ENCODE measurements around the gene PPAN. TPM values are rescaled to one million over a fixed set of nuclear protein-coding genes. Genes with fewer than 3 reads are reported as not detected.

PPAN gene
- total RNA-seq, 1 experiment from 2014 or later: 101 TPM

DNA sequence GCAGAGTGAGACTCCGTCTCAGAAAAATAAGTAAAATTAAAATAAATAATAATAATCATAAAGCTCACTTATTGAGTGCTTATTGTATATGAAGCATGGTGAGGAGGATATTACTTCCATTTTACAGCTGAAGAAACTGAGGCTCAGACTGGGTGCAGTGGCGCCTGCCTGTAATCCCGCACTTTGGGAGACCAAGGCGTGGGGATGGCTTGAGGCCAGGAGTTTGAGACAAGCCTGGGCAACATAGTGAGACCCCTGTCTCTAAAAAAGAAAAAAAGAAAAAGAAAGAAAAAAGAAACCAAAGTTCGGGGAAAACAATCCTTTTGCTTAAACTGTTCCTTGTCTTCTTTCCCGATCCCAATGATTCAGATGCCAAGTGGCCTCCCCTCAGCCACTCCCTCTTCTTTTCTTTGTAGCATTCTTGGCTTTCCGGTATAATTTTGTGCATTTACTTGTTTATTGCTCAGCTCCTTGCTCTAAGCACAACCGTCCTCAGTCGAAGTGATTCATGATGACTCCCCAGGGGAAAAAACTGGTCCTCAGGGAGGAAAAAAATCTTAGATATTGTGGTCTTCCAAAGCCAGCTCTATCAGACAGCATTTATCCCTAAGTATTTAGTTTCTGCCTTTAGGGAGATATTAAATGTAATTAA is 14.5 kb downstream of the PPAN start:
- ATAC-seq (no peak), DNase-seq (ENCODE audit: low read depth, low spot score) (no peak)
- Histone ChIP-seq H3K9ac (ENCODE audit: low read length) (no peak overlapping the region), H3K27me3 (ENCODE audit: insufficient read depth, low read length) (no peaks in the 10 kb centered on the region), H2AFZ (ENCODE audit: low read depth, low read length, poor library complexity, severe bottlenecking) (no peak overlapping the region), H3K4me3 (replicated peaks in 1 of 2; ENCODE audit: low read depth in 1 of 2, low read length in 2 of 2) (no peak overlapping the region), H3K4me2 (ENCODE audit: low read length) (peak overlapping the region; percentile 98), H3K9me2 (ENCODE audit: insufficient read depth) (no peaks in the 10 kb centered on the region), H4K20me1 (ENCODE audit: insufficient read depth) (no peaks in the 10 kb centered on the region), H3K4me1 (ENCODE audit: control insufficient read depth in 1 of 2, insufficient read depth in 2 of 2, low read length in 2 of 2) (peaks cover 5 to 16% of the 10 kb centered on the region in 2 experiments), H3K36me3 (ENCODE audit: control insufficient read depth in 1 of 2, insufficient read depth in 2 of 2, low read length in 2 of 2) (peaks cover 9 to 14% of the 10 kb centered on the region in 2 experiments; a peak in 2 of 4 replicates), H3K27ac (ENCODE audit: low read depth, low read length) (no peak overlapping the region), H3K79me2 (ENCODE audit: insufficient read depth, low read length) (peaks cover 30% of the 10 kb centered on the region), H3K9me3 (ENCODE audit: control insufficient read depth in 1 of 2, insufficient read depth in 1 of 2, low read depth in 1 of 2, low read length in 2 of 2) (no peaks in the 10 kb centered on the region)
- intact Hi-C loops (cut with micrococcal nuclease): loop anchor here (2.0 kb wide), 1 partner anchor 130 kb away; no protein-coding TSS in a partner anchor
- POLR2A ChIA-PET: no interaction called here
- no peak for TF ChIP-seq FOSL1 (IDR thresholded peaks at IDR 0.05; ENCODE audit: low read depth)
- TF ChIP-seq ATF3 (IDR thresholded peaks at IDR 0.05): no peak
- TF ChIP-seq JUND (IDR thresholded peaks at IDR 0.05): no peak
- TF ChIP-seq, protein P1, sequence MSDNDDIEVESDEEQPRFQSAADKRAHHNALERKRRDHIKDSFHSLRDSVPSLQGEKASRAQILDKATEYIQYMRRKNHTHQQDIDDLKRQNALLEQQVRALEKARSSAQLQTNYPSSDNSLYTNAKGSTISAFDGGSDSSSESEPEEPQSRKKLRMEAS (IDR thresholded peaks at IDR 0.05): no peak
- TF ChIP-seq RAD21 (IDR thresholded peaks at IDR 0.05; ENCODE audit: low read depth): no peak
- no peak for TF ChIP-seq EGR1 (IDR thresholded peaks at IDR 0.05; ENCODE audit: low read depth)
- no peak for TF ChIP-seq SIN3A (IDR thresholded peaks at IDR 0.05; ENCODE audit: low read depth)
- no peak for TF ChIP-seq CTCF (IDR thresholded peaks at IDR 0.05 in 2 of 3, conservative IDR thresholded peaks at IDR 0.05 in 1 of 3; ENCODE audit: borderline replicate concordance in 1 of 3, insufficient read depth in 1 of 3, low read depth in 2 of 3, low read length in 2 of 3)
- no peak for TF ChIP-seq EZH2phosphoT487 (IDR thresholded peaks at IDR 0.05; ENCODE audit: borderline replicate concordance)
- TF ChIP-seq, protein P2, sequence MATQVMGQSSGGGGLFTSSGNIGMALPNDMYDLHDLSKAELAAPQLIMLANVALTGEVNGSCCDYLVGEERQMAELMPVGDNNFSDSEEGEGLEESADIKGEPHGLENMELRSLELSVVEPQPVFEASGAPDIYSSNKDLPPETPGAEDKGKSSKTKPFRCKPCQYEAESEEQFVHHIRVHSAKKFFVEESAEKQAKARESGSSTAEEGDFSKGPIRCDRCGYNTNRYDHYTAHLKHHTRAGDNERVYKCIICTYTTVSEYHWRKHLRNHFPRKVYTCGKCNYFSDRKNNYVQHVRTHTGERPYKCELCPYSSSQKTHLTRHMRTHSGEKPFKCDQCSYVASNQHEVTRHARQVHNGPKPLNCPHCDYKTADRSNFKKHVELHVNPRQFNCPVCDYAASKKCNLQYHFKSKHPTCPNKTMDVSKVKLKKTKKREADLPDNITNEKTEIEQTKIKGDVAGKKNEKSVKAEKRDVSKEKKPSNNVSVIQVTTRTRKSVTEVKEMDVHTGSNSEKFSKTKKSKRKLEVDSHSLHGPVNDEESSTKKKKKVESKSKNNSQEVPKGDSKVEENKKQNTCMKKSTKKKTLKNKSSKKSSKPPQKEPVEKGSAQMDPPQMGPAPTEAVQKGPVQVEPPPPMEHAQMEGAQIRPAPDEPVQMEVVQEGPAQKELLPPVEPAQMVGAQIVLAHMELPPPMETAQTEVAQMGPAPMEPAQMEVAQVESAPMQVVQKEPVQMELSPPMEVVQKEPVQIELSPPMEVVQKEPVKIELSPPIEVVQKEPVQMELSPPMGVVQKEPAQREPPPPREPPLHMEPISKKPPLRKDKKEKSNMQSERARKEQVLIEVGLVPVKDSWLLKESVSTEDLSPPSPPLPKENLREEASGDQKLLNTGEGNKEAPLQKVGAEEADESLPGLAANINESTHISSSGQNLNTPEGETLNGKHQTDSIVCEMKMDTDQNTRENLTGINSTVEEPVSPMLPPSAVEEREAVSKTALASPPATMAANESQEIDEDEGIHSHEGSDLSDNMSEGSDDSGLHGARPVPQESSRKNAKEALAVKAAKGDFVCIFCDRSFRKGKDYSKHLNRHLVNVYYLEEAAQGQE (IDR thresholded peaks at IDR 0.05; ENCODE audit: low read depth): no peak
- no peak for TF ChIP-seq YY1 (IDR thresholded peaks at IDR 0.05; ENCODE audit: extremely low read depth, insufficient replicate concordance, low read depth, low read length)
- no peak for TF ChIP-seq ZNF274 (IDR thresholded peaks at IDR 0.05; ENCODE audit: low read depth, low read length)
- TF ChIP-seq ZBTB33 (IDR thresholded peaks at IDR 0.05; ENCODE audit: extremely low read depth, insufficient replicate concordance, low read length): no peak
- RAD21 ChIA-PET (ENCODE audit: low non-redundant PET in 1 of 2, low total read pairs in 2 of 2, uncharacterized antibody in 2 of 2, unreplicated experiment in 2 of 2): interaction anchor here in 1 of 2 experiments (1.3 kb wide), 1 partner anchor 130 kb away, joined by 5 read pairs; no protein-coding TSS in a partner anchor
- CTCF ChIA-PET: interaction anchor here (0.6 to 1.3 kb wide), 4 partner anchors 9 to 138 kb away, joined by 3 to 4 read pairs (median 4); partner anchors contain the start of gene P2RY11
- no TSS peak for BruUV-seq (replicated peaks)
